Activated CD4-positive, alpha-beta memory T cell treated with anti-CD3 and anti-CD28 coated beads, Interleukin-2, amount 10 ng/mL, durations not matched to agents 7 days and 5 days (primary cell): ENCODE results near the gene FATE1. TPM values are rescaled to one million over a fixed set of nuclear protein-coding genes. Genes with fewer than 3 reads are reported as not detected.

Source experiments
- CTCF ChIA-PET: fragments of 350-600 bp; sonication (Branson Sonifier 250); formaldehyde crosslinking; loops from one replicate; lab custom pipeline; 2021; ENCODE audit warnings: antibody characterized with exemption, inconsistent platforms; lab: Charles Lee
- POLR2A ChIA-PET: fragments of 350-600 bp; sonication (Branson Sonifier 250); formaldehyde crosslinking; loops from one replicate; lab custom pipeline; 2021; ENCODE audit warnings: antibody characterized with exemption; lab: Charles Lee
- DNase-seq: peaks from one replicate; pipeline ENCODE4 v3.0.0-alpha.2; 2020
- H3K27ac Mint-ChIP-seq: one replicate; pipeline ENCODE4 v1.8.0; 2021; ENCODE audit warnings: mild to moderate bottlenecking, mixed read lengths
- H3K27me3 Mint-ChIP-seq: one replicate; pipeline ENCODE4 v1.8.0; 2021; ENCODE audit warnings: mixed read lengths
- H3K36me3 Mint-ChIP-seq: one replicate; pipeline ENCODE4 v1.8.0; 2021; ENCODE audit warnings: low read depth, mixed read lengths
- H3K4me1 Mint-ChIP-seq: one replicate; pipeline ENCODE4 v1.8.0; 2021; ENCODE audit warnings: mixed read lengths
- H3K4me3 Mint-ChIP-seq: one replicate; pipeline ENCODE4 v1.8.0; 2021; ENCODE audit warnings: mild to moderate bottlenecking, mixed read lengths
- H3K9me3 Mint-ChIP-seq: one replicate; pipeline ENCODE4 v1.8.0; 2021; ENCODE audit warnings: mixed read lengths
- total RNA-seq, 2 experiments: library from RNA; stranded (reverse); gene quantifications; one replicate each; pipeline ENCODE4 v1.2.3, GENCODE V29; 2021

Gene FATE1
- total RNA-seq, 2 experiments from 2014 or later = not detected

DNA sequence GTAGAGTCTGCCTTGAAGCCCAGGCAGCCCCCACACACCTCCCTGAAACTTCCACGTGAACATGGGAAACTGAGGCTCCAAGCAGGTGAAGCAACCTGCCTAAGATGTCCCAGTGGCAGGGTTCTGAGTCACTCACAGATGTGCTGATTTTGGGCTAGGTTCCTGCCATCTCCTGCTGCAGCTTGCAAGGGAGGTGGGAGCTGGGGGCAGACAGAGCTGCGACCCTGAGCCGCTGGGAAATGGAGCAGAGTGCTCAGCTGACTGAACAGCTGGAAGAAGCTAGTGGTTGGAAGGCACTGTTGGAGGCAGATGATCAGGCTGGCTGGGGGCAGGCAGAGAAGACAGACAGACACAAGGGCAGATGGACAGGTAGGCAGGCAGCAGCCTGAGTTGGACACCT, 3.6 kb upstream of the FATE1 start:
- ChIA-PET POLR2A (no interaction called here), CTCF (no interaction called here)
- Mint-ChIP-seq H3K27me3 (peaks cover 2% of the 10 kb centered on the region), H3K4me1 (no peaks in the 10 kb centered on the region), H3K9me3 (no peaks in the 10 kb centered on the region), H3K27ac (no peak overlapping the region), H3K4me3 (no peak overlapping the region), H3K36me3 (no peaks in the 10 kb centered on the region)
- no peak for DNase-seq

DNA sequence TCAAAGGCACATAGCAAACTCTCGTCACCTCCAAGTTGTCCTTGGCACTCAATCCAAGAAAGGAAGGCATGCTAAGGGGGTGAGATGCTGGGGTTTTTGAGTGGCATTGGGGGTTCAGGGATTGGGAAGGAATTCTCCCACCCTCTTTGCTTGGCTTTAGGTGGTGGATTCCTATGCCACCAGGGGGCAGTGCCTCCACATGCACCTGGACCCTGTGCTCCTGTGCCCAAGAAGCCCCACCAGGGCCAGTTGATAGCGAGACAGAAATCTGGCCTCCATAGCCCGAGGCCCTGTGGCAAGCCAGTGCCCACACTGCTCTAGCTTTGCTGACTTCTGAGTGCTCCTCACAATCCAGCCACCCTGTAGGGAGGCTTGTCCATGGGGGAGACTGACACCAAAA, 2.0 kb upstream of the FATE1 start:
- Mint-ChIP-seq H3K27me3 (peaks cover 4% of the 10 kb centered on the region), H3K4me1 (no peaks in the 10 kb centered on the region), H3K27ac (no peak overlapping the region), H3K9me3 (no peaks in the 10 kb centered on the region), H3K36me3 (no peaks in the 10 kb centered on the region), H3K4me3 (no peak overlapping the region)
- peak; percentile 16 for DNase-seq
- CTCF ChIA-PET = no interaction called here
- POLR2A ChIA-PET = no interaction called here

DNA sequence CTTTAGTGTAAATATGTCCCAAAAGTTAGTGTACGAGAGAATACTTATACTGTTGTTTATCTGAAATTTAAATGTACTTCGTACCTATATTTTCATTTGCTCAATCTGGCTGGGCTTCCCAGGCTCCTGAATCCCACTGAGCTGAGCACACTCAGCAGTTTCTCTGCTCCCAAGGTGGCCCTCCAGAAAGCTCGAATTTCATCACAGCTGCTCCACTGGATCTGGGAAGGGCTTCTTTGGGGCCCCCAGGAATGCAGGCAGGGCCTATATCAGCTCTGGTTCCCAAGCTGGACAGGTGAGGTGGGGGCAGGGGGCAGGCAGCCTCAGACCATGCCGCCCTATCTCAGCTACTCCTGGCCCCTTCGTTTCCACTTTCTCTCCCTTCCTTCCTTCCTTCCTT, 1.5 kb upstream of the FATE1 start:
- POLR2A ChIA-PET = no interaction called here
- peaks cover 4% of the 10 kb centered on the region for H3K27me3 Mint-ChIP-seq
- CTCF ChIA-PET = no interaction called here
- no peak overlapping the region for H3K4me3 Mint-ChIP-seq
- H3K27ac Mint-ChIP-seq = no peak overlapping the region
- DNase-seq = no peak
- no peaks in the 10 kb centered on the region for H3K36me3 Mint-ChIP-seq
- no peaks in the 10 kb centered on the region for H3K4me1 Mint-ChIP-seq
- no peaks in the 10 kb centered on the region for H3K9me3 Mint-ChIP-seq

DNA sequence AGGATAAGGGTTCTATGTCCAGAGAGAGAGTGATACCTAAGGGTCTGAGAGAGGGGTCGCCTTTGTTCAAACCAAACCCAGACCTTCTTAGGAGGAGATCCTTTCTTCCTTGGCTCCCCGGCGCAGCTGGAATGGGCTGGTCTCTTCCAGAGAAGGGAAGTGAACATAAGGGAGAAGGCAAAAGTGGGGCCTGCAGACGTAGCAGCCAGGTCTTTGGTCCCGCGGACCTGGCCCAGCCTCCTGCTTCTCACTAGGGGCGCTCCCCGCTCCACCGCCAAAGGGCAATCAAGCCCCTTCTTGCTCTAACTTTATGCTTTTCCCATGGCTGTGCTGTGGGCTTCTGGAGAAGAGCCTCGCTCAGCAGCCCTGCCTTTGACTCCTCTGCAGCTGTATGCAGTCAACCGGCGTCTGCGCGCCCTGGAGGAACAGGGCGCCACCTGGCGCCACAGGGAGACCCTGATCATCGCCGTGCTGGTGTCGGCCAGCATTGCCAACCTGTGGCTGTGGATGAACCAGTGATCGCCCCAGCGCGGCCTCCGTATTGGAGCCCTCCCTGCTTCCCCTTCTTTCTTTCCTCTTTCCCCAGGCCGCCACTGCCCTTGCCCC, 6.5 kb downstream of the FATE1 start:
- DNase-seq = no peak
- ChIA-PET CTCF (no interaction called here), POLR2A (no interaction called here)
- peaks cover 2% of the 10 kb centered on the region for H3K27me3 Mint-ChIP-seq
- no peak overlapping the region for H3K27ac Mint-ChIP-seq
- no peaks in the 10 kb centered on the region for H3K36me3 Mint-ChIP-seq
- no peaks in the 10 kb centered on the region for H3K9me3 Mint-ChIP-seq
- H3K4me3 Mint-ChIP-seq = no peak overlapping the region
- no peaks in the 10 kb centered on the region for H3K4me1 Mint-ChIP-seq

DNA sequence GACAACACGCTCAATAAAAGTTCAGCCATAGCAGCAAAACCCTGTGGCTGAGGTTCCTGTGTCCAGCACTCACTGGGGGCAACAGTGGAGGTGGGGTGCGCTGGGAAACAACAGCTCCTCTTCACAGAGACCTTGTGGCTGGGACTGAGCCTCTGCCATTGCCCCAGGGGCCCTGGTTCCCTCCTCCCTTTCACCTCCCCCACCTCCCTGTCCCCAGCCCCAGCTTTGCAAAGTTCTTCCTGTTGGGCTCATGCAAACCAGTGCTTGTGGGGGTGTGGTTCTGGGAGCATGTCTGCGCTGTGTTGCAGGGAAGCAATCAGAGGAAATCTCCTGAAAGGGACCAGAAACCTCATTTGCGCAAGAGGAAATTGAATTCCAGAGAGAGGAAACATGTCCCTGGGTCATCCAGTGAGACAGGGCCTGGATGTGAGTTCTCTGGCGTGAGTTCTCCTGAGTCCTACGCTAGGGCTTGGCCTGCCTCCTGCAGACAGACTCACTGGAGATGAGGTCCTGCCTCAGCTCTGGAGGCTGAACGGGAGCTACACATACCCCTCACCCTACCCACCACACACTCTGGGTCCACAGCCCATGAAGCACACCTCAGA, 7.4 kb downstream of the FATE1 start:
- no peaks in the 10 kb centered on the region for H3K9me3 Mint-ChIP-seq
- H3K27ac Mint-ChIP-seq = no peak overlapping the region
- CTCF ChIA-PET = no interaction called here
- H3K36me3 Mint-ChIP-seq = no peaks in the 10 kb centered on the region
- POLR2A ChIA-PET = no interaction called here
- no peak for DNase-seq
- H3K27me3 Mint-ChIP-seq = peaks cover 2% of the 10 kb centered on the region
- H3K4me1 Mint-ChIP-seq = no peaks in the 10 kb centered on the region
- H3K4me3 Mint-ChIP-seq = no peak overlapping the region

DNA sequence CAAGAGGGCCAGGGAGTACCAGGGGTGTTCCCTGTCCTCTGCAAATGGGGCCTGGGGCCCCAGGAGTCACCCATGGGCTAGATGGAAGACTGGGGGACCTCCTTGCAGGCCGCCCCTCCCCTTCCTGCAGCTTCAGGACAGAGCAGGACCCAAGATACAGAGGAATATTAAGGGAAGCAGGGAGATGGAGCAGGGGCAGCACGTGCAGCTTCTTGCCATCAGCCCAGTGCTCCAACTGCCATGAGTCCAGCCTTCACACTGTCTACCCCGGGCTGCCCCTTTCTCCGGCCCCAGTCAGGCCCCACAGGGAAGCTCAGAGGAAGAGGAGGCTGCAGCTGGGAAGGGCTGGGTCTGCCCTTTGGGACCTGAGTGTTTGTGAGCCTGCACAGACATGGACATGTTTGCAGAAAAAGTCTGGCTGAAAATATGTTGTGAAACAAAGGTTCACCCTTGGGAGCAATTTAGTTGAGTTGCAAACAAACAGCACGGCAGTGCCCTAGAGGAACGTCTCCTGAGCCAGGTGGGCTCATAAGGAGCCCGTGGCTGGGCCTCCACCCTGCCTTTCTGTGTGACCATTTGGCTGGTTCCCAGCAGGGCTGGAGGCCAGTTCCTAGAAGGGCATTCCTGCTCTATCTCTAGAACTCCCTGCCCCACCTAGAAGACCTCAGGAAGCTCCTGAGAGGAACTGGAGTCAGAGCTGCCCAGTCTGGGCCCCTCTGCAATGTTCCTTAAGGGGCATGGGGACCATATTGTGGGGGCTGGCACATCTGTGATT, 8.9 kb downstream of the FATE1 start:
- Mint-ChIP-seq H3K27me3 (no peaks in the 10 kb centered on the region), H3K9me3 (no peaks in the 10 kb centered on the region), H3K27ac (no peak overlapping the region), H3K4me1 (no peaks in the 10 kb centered on the region), H3K36me3 (no peaks in the 10 kb centered on the region), H3K4me3 (no peak overlapping the region)
- CTCF ChIA-PET = no interaction called here
- DNase-seq = no peak
- POLR2A ChIA-PET = no interaction called here

DNA sequence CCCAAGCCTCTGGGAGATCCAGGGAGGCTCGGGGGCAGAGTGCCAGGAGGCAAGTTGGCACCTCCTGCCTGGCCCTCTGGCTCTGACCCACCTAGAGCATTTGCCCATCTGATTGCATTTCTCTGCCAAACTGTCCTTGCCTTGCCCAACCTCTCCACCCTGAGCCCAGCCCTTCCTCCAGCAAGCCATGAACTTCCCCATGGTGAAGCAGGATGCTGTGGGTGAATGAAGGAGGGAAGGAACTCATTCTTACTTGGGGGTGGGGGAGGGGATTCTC, 9.4 kb downstream of the FATE1 start:
- H3K4me3 Mint-ChIP-seq = no peak overlapping the region
- ChIA-PET POLR2A (no interaction called here), CTCF (no interaction called here)
- no peaks in the 10 kb centered on the region for H3K4me1 Mint-ChIP-seq
- no peaks in the 10 kb centered on the region for H3K36me3 Mint-ChIP-seq
- H3K9me3 Mint-ChIP-seq = no peaks in the 10 kb centered on the region
- no peak overlapping the region for H3K27ac Mint-ChIP-seq
- no peaks in the 10 kb centered on the region for H3K27me3 Mint-ChIP-seq
- DNase-seq = no peak

GRCh38 chrX:151726751-151727150, 10.9 kb downstream of the FATE1 start:
- Mint-ChIP-seq H3K4me1 (no peaks in the 10 kb centered on the region), H3K9me3 (no peaks in the 10 kb centered on the region), H3K27me3 (no peaks in the 10 kb centered on the region), H3K4me3 (no peak overlapping the region), H3K36me3 (no peaks in the 10 kb centered on the region), H3K27ac (no peak overlapping the region)
- POLR2A ChIA-PET = no interaction called here
- CTCF ChIA-PET = no interaction called here
- no peak for DNase-seq

- H3K36me3 Mint-ChIP-seq = no peaks in the 10 kb centered on the region
- no peak overlapping the region for H3K4me3 Mint-ChIP-seq
- H3K27me3 Mint-ChIP-seq = peaks cover 3% of the 10 kb centered on the region
- CTCF ChIA-PET = no interaction called here
- H3K4me1 Mint-ChIP-seq = no peaks in the 10 kb centered on the region
- POLR2A ChIA-PET = no interaction called here
- H3K9me3 Mint-ChIP-seq = no peaks in the 10 kb centered on the region
- no peak for DNase-seq
- no peak overlapping the region for H3K27ac Mint-ChIP-seq
Measured at GRCh38 chrX:151727346-151727745, 11.5 kb downstream of the FATE1 start.

DNA sequence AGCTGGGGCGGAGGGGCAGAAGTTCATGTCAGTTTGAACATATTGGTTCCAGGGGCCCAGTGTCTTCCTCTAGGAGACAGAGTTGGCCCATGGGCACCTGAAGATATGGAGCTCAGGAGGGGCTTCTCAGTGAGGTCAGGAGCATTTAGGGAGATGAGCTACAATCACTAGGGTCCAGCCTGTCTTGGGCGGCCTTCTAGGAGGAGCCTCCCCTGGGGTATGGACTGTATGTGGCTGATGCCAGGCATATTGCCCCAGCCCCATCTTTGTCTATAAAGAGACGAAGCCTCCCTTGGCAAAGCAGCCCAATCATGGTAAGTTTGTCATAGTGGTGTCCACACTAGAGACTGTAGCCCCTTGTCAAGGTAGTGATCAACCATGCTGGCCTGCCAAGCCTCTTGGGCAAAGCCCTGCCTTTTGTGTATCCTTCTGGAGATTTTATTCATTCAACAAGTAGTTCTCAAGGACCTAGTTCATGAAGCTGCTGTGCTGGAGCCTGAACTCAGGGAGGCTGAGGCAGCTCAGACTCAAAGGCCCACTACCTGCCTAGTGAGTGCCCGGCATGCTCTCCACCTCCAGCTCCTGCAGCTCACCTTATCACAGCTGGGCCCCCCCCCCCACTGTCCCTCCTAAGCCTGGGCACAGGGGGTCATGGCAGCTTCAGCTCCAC, 13.4 kb downstream of the FATE1 start:
- H3K4me1 Mint-ChIP-seq = no peaks in the 10 kb centered on the region
- no peak overlapping the region for H3K27ac Mint-ChIP-seq
- ChIA-PET CTCF (interaction anchor here (0.7 kb wide), 1 partner anchor 455 kb away, joined by 3 read pairs; no protein-coding TSS in a partner anchor), POLR2A (no interaction called here)
- H3K9me3 Mint-ChIP-seq = no peaks in the 10 kb centered on the region
- H3K27me3 Mint-ChIP-seq = peaks cover 3% of the 10 kb centered on the region
- no peaks in the 10 kb centered on the region for H3K36me3 Mint-ChIP-seq
- no peak for DNase-seq
- no peak overlapping the region for H3K4me3 Mint-ChIP-seq

DNA sequence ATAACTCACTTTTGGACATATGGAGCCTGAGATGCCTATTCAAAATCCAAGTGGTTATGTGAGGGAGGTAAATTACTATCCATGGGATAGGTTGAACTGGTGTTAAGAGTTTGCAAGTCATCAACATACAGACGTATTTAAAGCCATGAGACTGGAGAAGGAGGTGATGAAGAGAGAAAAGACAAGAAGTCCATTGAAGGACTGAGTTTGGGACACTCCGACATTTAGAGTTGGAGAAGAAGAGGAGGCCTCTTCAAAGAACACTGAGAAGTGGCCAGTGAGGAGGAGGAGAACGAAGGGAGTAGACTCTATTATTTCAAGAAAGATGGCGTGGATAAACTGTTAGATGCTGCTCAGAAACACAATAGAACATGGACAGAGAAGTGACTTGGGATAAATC, 18.6 kb downstream of the FATE1 start, which contains the start of gene CNGA2:
CNGA2 (plus strand) TSS at position 301 of the 400 bp plus-strand sequence. CDS start 3,738 bp downstream, outside the sequence.
- H3K27me3 Mint-ChIP-seq = peaks cover 3% of the 10 kb centered on the region
- POLR2A ChIA-PET = no interaction called here

GRCh38 chrX:151735219-151735618, 19.4 kb downstream of the FATE1 start:
- no peaks in the 10 kb centered on the region for H3K4me1 Mint-ChIP-seq
- ChIA-PET POLR2A (no interaction called here), CTCF (interaction anchor here (0.8 kb wide), 1 partner anchor 18 kb away, joined by 3 read pairs; no protein-coding TSS in a partner anchor)
- peaks cover 3% of the 10 kb centered on the region for H3K27me3 Mint-ChIP-seq
- DNase-seq = no peak
- no peak overlapping the region for H3K27ac Mint-ChIP-seq
- no peaks in the 10 kb centered on the region for H3K36me3 Mint-ChIP-seq
- H3K9me3 Mint-ChIP-seq = no peaks in the 10 kb centered on the region
- no peak overlapping the region for H3K4me3 Mint-ChIP-seq

More for the DNA sequence above, 18.6 kb downstream of the FATE1 start, which contains the start of gene CNGA2:
- no peaks in the 10 kb centered on the region for H3K36me3 Mint-ChIP-seq
- H3K27ac Mint-ChIP-seq = no peak within 1 kb of the TSS
- no peaks in the 10 kb centered on the region for H3K4me1 Mint-ChIP-seq
- no peaks in the 10 kb centered on the region for H3K9me3 Mint-ChIP-seq
- no peak within 1 kb of the TSS for H3K4me3 Mint-ChIP-seq
- CTCF ChIA-PET = no interaction called here
- no peak for DNase-seq

DNA sequence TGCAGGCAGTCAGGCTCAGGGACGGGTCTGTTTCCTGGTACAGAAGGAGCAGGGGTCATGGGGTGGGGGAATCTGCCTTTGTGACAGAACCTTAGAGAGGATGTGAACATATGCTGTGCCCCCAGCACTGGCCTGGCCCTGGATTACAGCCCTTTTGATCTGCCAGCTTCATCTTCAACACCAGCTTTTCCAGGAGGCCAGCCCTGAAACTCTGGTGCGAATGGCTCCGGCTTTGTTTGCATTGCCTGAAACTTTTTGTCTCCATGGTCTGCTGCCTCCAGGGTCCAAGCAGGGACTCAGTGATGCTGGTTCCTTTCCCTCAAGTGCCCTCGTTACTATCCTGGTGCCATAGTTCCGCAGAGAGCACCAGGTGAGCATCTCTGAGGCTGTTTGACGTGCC, 20.9 kb downstream of the FATE1 start:
- Mint-ChIP-seq H3K9me3 (no peaks in the 10 kb centered on the region), H3K27me3 (peaks cover 3% of the 10 kb centered on the region), H3K36me3 (no peaks in the 10 kb centered on the region), H3K27ac (no peak overlapping the region), H3K4me1 (no peaks in the 10 kb centered on the region), H3K4me3 (no peak overlapping the region)
- ChIA-PET CTCF (no interaction called here), POLR2A (no interaction called here)
- no peak for DNase-seq
